Mucosa of rectum (tissue), 2 donors: ENCODE data around the gene SERPING1.

Experiments used
- H3K27ac ChIP-seq, 2 donors: one replicate each; pipeline ENCODE4 v1.7.0; 2013; ENCODE audit warnings: inconsistent platforms in 2 of 2, low read depth in 2 of 2, low read length in 2 of 2
- H3K27me3 ChIP-seq, 2 donors: one replicate each; pipeline ENCODE4 v1.7.0; 2013; ENCODE audit warnings: low read length in 2 of 2; ENCODE audit not compliant: control insufficient read depth in 2 of 2, insufficient read depth in 2 of 2
- H3K36me3 ChIP-seq, 2 donors: one replicate each; pipeline ENCODE4 v1.7.0; 2013; ENCODE audit warnings: low read length in 2 of 2; ENCODE audit not compliant: control insufficient read depth in 2 of 2, insufficient read depth in 2 of 2
- H3K4me1 ChIP-seq, 2 donors: one replicate each; pipeline ENCODE4 v1.7.0; 2013; ENCODE audit warnings: low read length in 2 of 2, mild to moderate bottlenecking in 1 of 2; ENCODE audit not compliant: control insufficient read depth in 2 of 2, insufficient read depth in 2 of 2
- H3K4me3 ChIP-seq, 2 donors: one replicate each; pipeline ENCODE4 v1.7.0; 2013; ENCODE audit warnings: low read length in 2 of 2
- H3K9ac ChIP-seq, 2 donors: one replicate each; pipeline ENCODE4 v1.7.0; 2013; ENCODE audit warnings: low read length in 2 of 2, low read depth in 1 of 2, mild to moderate bottlenecking in 1 of 2
- H3K9me3 ChIP-seq, 2 donors: one replicate each; pipeline ENCODE4 v1.7.0; 2013; ENCODE audit warnings: low read length in 2 of 2; ENCODE audit not compliant: control insufficient read depth in 2 of 2
- donor health status: healthy.
- donor health status: Normal muscosa, but diverticular disease.

Gene SERPING1

GRCh38 chr11:57566905-57567514 lies 30.5 kb upstream of the SERPING1 start:
- no peaks in the 10 kb centered on the region for H3K27me3 ChIP-seq
- H3K9me3 ChIP-seq, result no peaks in the 10 kb centered on the region
- H3K4me3 ChIP-seq, result peak overlapping the region; percentile 87 to 91
- peaks cover 0 to 15% of the 10 kb centered on the region in 2 donors for H3K4me1 ChIP-seq
- no peaks in the 10 kb centered on the region for H3K36me3 ChIP-seq
- peak overlapping the region; percentile 83 to 84 for H3K27ac ChIP-seq
- peak overlapping the region; percentile 74 to 79 for H3K9ac ChIP-seq

GRCh38 chr11:57567515-57568329 lies 29.8 kb upstream of the SERPING1 start, which contains the start of gene UBE2L6:
TSS of gene UBE2L6 (minus strand) at chr11:57567672. CDS start at chr11:57567611, 61 bp downstream.
- peak within 1 kb of the TSS; percentile 87 to 91 for H3K4me3 ChIP-seq
- no peaks in the 10 kb centered on the region for H3K27me3 ChIP-seq
- H3K9me3 ChIP-seq, result no peaks in the 10 kb centered on the region
- H3K9ac ChIP-seq, result peak within 1 kb of the TSS; percentile 79 to 83
- no peaks in the 10 kb centered on the region for H3K36me3 ChIP-seq
- H3K4me1 ChIP-seq, result peaks cover 0 to 15% of the 10 kb centered on the region in 2 donors
- peak within 1 kb of the TSS; percentile 83 to 84 for H3K27ac ChIP-seq

- peak overlapping the region; percentile 60 to 84 for H3K27ac ChIP-seq
- no peaks in the 10 kb centered on the region for H3K9me3 ChIP-seq
- peak overlapping the region; percentile 77 to 83 for H3K9ac ChIP-seq
- peaks cover 0 to 15% of the 10 kb centered on the region in 2 donors for H3K4me1 ChIP-seq
- H3K36me3 ChIP-seq, result no peaks in the 10 kb centered on the region
- peak overlapping the region; percentile 87 to 91 for H3K4me3 ChIP-seq
- no peaks in the 10 kb centered on the region for H3K27me3 ChIP-seq
These were observed 29.1 kb upstream of the SERPING1 start for GRCh38 chr11:57568330-57568766.

GRCh38 chr11:57571606-57572005 lies 25.9 kb upstream of the SERPING1 start:
- H3K4me1 ChIP-seq, result peaks cover 0 to 2% of the 10 kb centered on the region in 2 donors
- no peaks in the 10 kb centered on the region for H3K27me3 ChIP-seq
- H3K9me3 ChIP-seq, result no peaks in the 10 kb centered on the region
- H3K27ac ChIP-seq, result no peak overlapping the region
- no peaks in the 10 kb centered on the region for H3K36me3 ChIP-seq
- no peak overlapping the region for H3K4me3 ChIP-seq
- no peak overlapping the region for H3K9ac ChIP-seq

- H3K9ac ChIP-seq, result no peak overlapping the region
- no peaks in the 10 kb centered on the region for H3K4me1 ChIP-seq
- H3K4me3 ChIP-seq, result no peak overlapping the region
- no peaks in the 10 kb centered on the region for H3K9me3 ChIP-seq
- H3K27ac ChIP-seq, result no peak overlapping the region
- no peaks in the 10 kb centered on the region for H3K36me3 ChIP-seq
- no peaks in the 10 kb centered on the region for H3K27me3 ChIP-seq
These were observed 23.4 kb upstream of the SERPING1 start for GRCh38 chr11:57574061-57574460.

GRCh38 chr11:57584341-57584740 lies 13.1 kb upstream of the SERPING1 start:
- H3K4me3 ChIP-seq, result no peak overlapping the region
- no peak overlapping the region for H3K9ac ChIP-seq
- H3K9me3 ChIP-seq, result no peaks in the 10 kb centered on the region
- no peak overlapping the region for H3K27ac ChIP-seq
- H3K27me3 ChIP-seq, result no peaks in the 10 kb centered on the region
- no peaks in the 10 kb centered on the region for H3K4me1 ChIP-seq
- H3K36me3 ChIP-seq, result no peaks in the 10 kb centered on the region

- Histone ChIP-seq H3K27me3 (no peaks in the 10 kb centered on the region), H3K9me3 (no peaks in the 10 kb centered on the region), H3K4me3 (no peak overlapping the region), H3K27ac (no peak overlapping the region), H3K36me3 (no peaks in the 10 kb centered on the region), H3K9ac (no peak overlapping the region), H3K4me1 (no peaks in the 10 kb centered on the region)
These were observed 12.2 kb upstream of the SERPING1 start for GRCh38 chr11:57585301-57585700.

- Histone ChIP-seq H3K27me3 (no peaks in the 10 kb centered on the region), H3K4me1 (no peaks in the 10 kb centered on the region), H3K4me3 (no peak overlapping the region), H3K9ac (no peak overlapping the region), H3K27ac (no peak overlapping the region), H3K9me3 (no peaks in the 10 kb centered on the region), H3K36me3 (no peaks in the 10 kb centered on the region)
These were observed 10.7 kb upstream of the SERPING1 start for GRCh38 chr11:57586711-57587245.

- Histone ChIP-seq H3K4me3 (no peak overlapping the region), H3K4me1 (no peaks in the 10 kb centered on the region), H3K36me3 (no peaks in the 10 kb centered on the region), H3K9me3 (no peaks in the 10 kb centered on the region), H3K27me3 (no peaks in the 10 kb centered on the region), H3K27ac (no peak overlapping the region), H3K9ac (no peak overlapping the region)
These were observed 9.3 kb upstream of the SERPING1 start for GRCh38 chr11:57588046-57588710.
